GM12875 (cell line): ENCODE data around the gene XRCC4.

Source experiments
- H3K4me3 ChIP-seq: one replicate; pipeline ENCODE4 v1.5.1; 2011; ENCODE audit warnings: low read depth, low read length, control low read depth
- TF ChIP-seq, protein P1 (sequence below): IDR thresholded peaks from 2 replicates; pipeline ENCODE4 v1.5.1; 2011; ENCODE audit warnings: low read depth, mild to moderate bottlenecking, control low read depth, inconsistent platforms, low read length, moderate library complexity, borderline replicate concordance; ENCODE audit not compliant: insufficient read depth

XRCC4 gene

DNA sequence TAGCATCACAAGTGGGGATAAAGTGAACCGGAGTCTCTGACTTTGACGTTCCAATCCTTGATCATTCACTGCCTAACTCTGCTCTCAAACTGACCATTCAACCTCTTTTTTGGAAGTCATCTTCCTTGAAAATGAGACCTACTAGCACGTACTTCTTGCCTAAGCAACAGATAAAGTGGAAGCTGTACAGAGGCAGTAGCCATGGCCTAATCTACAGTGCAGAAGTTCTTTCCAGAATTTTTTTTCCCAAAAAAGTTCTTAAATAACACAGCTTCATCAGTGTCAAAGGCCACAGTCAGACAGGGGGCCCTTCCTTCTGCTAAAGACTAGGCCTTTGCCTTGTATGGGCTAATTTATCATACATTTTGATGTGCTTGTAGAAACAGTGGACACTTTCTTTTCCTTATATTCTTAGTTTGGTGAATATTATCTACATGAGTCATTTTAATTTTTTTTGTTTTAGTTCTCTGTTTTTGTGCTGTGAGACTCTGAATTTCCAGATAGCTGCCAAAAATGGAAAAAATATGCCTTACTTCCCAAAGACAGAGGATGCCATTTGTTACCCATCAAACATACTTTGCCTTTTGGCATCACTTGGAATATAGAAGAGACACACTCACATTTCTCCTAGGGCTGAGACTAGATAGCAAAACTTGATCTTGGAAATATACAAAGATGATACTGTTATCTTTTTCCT lies 297.9 kb downstream of the XRCC4 start:
- TF ChIP-seq, protein P1, sequence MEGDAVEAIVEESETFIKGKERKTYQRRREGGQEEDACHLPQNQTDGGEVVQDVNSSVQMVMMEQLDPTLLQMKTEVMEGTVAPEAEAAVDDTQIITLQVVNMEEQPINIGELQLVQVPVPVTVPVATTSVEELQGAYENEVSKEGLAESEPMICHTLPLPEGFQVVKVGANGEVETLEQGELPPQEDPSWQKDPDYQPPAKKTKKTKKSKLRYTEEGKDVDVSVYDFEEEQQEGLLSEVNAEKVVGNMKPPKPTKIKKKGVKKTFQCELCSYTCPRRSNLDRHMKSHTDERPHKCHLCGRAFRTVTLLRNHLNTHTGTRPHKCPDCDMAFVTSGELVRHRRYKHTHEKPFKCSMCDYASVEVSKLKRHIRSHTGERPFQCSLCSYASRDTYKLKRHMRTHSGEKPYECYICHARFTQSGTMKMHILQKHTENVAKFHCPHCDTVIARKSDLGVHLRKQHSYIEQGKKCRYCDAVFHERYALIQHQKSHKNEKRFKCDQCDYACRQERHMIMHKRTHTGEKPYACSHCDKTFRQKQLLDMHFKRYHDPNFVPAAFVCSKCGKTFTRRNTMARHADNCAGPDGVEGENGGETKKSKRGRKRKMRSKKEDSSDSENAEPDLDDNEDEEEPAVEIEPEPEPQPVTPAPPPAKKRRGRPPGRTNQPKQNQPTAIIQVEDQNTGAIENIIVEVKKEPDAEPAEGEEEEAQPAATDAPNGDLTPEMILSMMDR: no peak

DNA sequence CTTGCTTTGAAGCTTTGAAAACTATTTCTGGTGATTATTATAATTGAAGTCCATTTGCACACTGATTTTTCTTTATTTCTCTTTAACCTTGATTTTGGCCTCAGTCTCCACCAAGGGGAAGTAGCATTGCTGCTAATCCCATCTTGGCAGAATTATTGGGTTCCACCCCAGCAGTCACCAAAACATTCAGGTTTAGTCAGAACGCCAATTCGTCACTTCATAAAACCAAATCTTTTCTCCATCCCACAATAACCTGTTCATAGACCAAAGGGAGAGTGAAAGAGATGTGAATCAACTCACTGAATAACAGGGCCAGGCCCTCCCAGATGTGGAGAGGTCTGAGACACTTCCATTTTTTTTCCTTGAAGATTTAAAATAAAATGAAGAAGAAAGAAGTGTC lies 299.1 kb downstream of the XRCC4 start:
- no peak overlapping the region for H3K4me3 ChIP-seq
- TF ChIP-seq, protein P1: no peak

More for the DNA sequence above, 297.9 kb downstream of the XRCC4 start:
- no peak overlapping the region for H3K4me3 ChIP-seq

DNA sequence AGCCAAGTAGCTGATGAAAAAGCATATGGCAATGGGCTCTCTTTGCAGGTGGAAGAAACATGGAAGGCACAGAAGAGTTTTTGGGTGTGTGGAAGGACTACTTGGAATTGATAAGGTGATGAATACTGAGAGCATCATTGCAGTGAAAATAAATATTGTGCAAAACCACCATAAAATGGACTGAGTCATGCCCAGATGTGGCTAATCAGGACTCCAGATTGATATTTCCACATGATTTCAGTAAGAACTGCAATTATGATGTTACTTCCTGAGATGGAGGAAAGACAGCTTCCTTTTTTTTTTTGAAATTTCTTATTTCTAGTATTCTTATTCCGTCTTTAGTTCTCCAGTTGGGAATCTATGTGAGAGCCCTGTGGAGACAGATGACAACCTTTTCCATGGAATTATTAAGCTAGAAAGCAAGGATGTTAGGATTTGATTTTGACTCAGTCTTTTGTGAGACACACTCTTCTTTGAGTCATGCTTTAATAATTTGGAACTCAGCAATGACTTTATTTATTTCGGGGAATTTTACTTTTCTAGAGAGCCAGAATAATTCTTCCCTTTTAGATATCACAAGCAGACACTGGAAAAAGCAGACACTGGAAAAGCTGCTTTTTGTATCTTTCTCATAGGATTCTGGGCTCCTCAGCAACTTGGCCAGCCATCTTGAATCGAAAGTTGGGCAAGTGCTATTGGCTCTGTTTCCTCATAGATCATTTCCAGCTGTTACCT lies 300.0 kb downstream of the XRCC4 start:
- H3K4me3 ChIP-seq: no peak overlapping the region
- TF ChIP-seq, protein P1: no peak

DNA sequence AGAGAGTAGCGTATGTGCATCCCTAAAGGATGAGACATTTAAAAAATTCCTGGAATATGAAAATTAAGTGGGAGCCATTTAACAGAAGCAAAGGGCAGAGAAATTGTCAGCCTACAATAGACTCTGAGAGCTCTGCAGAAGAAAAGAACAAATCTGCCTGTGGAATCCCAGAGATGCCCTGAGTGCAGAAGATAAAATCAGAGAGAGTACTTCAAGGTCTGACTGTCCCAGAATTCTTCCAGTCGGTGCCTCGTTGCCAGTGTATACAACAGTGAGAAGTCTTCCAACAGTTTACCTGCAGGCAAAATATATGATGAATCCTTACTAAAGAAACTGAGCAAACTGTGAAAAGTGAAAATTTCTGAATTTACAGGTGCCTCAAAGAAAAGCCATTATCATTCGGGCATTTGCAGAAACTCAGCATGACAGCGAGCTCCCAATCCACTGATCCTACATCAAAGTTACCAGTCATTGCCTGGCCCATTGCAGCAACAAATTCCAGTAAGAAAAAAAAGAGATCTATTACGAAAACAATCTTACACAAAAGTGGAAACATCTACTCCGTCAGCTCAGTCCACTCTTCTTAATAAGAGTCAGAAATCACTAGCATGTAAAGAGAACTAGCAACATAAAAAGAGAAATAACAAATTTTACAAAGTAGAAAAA lies 301.4 kb downstream of the XRCC4 start:
- no peak overlapping the region for H3K4me3 ChIP-seq
- TF ChIP-seq, protein P1: no peak

DNA sequence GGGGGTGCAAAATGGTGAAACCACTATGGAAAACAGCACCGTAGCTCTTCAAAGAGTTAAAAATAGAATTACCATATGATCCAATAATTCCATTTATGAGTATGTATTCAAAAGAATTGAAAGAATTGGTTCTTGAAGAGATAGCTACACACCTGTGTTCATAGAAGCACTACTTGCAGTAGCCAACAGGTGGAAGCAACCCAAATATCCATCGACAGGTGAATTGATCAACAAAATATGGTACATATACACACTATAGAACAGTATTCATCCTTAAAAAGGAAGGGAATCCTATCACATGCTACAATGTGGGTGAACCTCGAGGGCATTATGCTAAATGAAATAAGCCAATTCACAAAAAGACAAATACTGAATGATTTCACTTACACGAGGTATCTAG lies 308.5 kb downstream of the XRCC4 start:
- TF ChIP-seq, protein P1: no peak
- H3K4me3 ChIP-seq: no peak overlapping the region

DNA sequence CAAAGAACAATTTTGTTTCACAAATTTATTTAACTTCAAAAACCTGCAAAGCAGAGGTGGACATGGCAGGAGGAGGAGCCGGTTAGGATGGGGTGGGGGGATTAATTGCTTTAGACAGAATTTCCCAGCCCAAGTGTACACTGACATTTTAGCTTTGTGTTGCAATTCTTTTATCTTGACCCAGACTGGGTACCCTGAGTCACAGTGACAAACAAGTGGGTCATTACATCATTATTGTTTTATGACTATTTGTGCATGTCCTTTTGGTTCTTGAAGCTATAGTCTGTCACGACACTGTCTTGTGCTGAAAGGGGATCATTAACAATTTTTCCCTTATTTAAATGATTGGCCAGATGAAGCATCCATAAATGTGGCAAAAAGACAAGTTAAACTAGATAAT lies 309.7 kb downstream of the XRCC4 start:
- TF ChIP-seq, protein P1: no peak
- no peak overlapping the region for H3K4me3 ChIP-seq
